Neural progenitor cell (in vitro differentiated cells): Measurements from ENCODE around the gene ABHD5.
"Not testable (repeated sequence)": the region's sequence is repeated elsewhere in the genome, so short reads cannot be mapped to it uniquely, and the experiment has no call there.

ENCODE experiments used
- EZH2 ChIP-seq: fragments of 200-600 bp; sonication (generic); IDR thresholded peaks from 2 replicates; pipeline ENCODE4 v1.6.1; 2017; ENCODE audit warnings: antibody characterized with exemption, mild to moderate bottlenecking, moderate library complexity
- EZH2phosphoT487 ChIP-seq: fragments of 200-600 bp; sonication (generic); IDR thresholded peaks from 2 replicates; pipeline ENCODE4 v1.6.1; 2017; ENCODE audit warnings: antibody characterized with exemption
- TF ChIP-seq, protein P1 (sequence below): fragments of 200-600 bp; sonication (generic); IDR thresholded peaks from 2 replicates; pipeline ENCODE4 v1.5.1; 2017; ENCODE audit warnings: antibody characterized with exemption, mild to moderate bottlenecking

DNA sequence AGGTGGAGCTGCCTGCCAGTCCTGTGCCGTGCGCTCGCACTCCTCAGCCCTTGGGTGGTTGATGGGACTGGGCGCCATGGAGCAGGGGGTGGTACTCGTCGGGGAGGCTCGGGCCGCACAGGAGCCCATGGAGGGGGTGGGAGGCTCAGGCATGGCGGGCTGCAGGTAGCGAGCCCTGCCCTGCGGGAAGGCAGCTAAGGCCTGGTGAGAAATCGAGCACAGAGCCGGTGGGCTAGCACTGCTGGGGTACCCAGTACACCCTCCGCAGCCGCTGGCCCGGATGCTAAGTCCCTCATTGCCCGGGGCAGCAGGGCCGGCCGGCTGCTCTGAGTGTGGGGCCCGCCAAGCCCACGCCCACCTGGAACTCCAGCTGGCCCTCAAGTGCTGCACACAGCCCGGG lies 34.3 kb upstream of the ABHD5 start:
- TF ChIP-seq, protein P1, sequence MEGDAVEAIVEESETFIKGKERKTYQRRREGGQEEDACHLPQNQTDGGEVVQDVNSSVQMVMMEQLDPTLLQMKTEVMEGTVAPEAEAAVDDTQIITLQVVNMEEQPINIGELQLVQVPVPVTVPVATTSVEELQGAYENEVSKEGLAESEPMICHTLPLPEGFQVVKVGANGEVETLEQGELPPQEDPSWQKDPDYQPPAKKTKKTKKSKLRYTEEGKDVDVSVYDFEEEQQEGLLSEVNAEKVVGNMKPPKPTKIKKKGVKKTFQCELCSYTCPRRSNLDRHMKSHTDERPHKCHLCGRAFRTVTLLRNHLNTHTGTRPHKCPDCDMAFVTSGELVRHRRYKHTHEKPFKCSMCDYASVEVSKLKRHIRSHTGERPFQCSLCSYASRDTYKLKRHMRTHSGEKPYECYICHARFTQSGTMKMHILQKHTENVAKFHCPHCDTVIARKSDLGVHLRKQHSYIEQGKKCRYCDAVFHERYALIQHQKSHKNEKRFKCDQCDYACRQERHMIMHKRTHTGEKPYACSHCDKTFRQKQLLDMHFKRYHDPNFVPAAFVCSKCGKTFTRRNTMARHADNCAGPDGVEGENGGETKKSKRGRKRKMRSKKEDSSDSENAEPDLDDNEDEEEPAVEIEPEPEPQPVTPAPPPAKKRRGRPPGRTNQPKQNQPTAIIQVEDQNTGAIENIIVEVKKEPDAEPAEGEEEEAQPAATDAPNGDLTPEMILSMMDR = not testable (repeated sequence)
- TF ChIP-seq EZH2, EZH2phosphoT487: not testable (repeated sequence)
